ENCODE measurements around the gene COL4A2.
"Not testable (repeated sequence)": the region's sequence is repeated elsewhere in the genome, so short reads cannot be mapped to it uniquely, and the experiment has no call there.

The COL4A2 gene

GRCh38 chr13:110523838-110524540, 216.9 kb downstream of the COL4A2 start:
- DNase-seq = no peak

GRCh38 chr13:110524541-110525257, 217.6 kb downstream of the COL4A2 start:
- peak; percentile 27 to 62 for DNase-seq

GRCh38 chr13:110525328-110526319, 218.5 kb downstream of the COL4A2 start:
- DNase-seq = peak; percentile 7 to 68

GRCh38 chr13:110528371-110528770, 221.3 kb downstream of the COL4A2 start:
- DNase-seq = no peak

- DNase-seq = no peak
These were observed 221.8 kb downstream of the COL4A2 start for GRCh38 chr13:110528911-110529310.

- DNase-seq = no peak
These were observed 222.6 kb downstream of the COL4A2 start for GRCh38 chr13:110529522-110530311.

GRCh38 chr13:110531100-110531499, 224.0 kb downstream of the COL4A2 start:
- no peak for DNase-seq

GRCh38 chr13:110531671-110532083, 224.6 kb downstream of the COL4A2 start:
- DNase-seq = no peak

GRCh38 chr13:110532258-110532657, 225.2 kb downstream of the COL4A2 start:
- not testable (repeated sequence) for DNase-seq

- DNase-seq = no peak
These were observed 226.9 kb downstream of the COL4A2 start for GRCh38 chr13:110533771-110534670.

- DNase-seq = no peak
These were observed 228.4 kb downstream of the COL4A2 start for GRCh38 chr13:110535526-110535925.

GRCh38 chr13:110536006-110536693, 229.1 kb downstream of the COL4A2 start:
- DNase-seq = no peak

- no peak for DNase-seq
These were observed 231.5 kb downstream of the COL4A2 start for GRCh38 chr13:110538632-110539031.

GRCh38 chr13:110539894-110540293, 232.8 kb downstream of the COL4A2 start:
- no peak for DNase-seq

- DNase-seq = no peak
These were observed 233.9 kb downstream of the COL4A2 start for GRCh38 chr13:110540871-110541525.

GRCh38 chr13:110541526-110541920, 234.4 kb downstream of the COL4A2 start:
- no peak for DNase-seq

GRCh38 chr13:110542169-110542796, 235.2 kb downstream of the COL4A2 start:
- no peak for DNase-seq

GRCh38 chr13:110546378-110546777, 239.3 kb downstream of the COL4A2 start:
- no peak for DNase-seq

GRCh38 chr13:110546926-110547325, 239.8 kb downstream of the COL4A2 start:
- no peak for DNase-seq
